CD14-positive monocyte (primary cell): Measurements from ENCODE around the gene TMEM225. TPM values are rescaled to one million over a fixed set of nuclear protein-coding genes. Genes with fewer than 3 reads are reported as not detected.

Experiments
- DNase-seq, 3 donors: peaks; one replicate each; pipeline ENCODE4 v3.0.0-alpha.2; 2011 to 2022
- H2AFZ ChIP-seq: 2 replicates; pipeline ENCODE4 v1.6.0; 2012; ENCODE audit warnings: mild to moderate bottlenecking, low read depth, low read length, inconsistent platforms; ENCODE audit not compliant: insufficient read depth, poor library complexity, severe bottlenecking
- H3K27ac ChIP-seq, 2 donors: 1 replicate in 1 of 2; 2 replicates in 1 of 2; pipeline ENCODE4 v1.5.1; 2012 to 2013; ENCODE audit warnings: low read length in 2 of 2, control low read depth in 1 of 2, inconsistent platforms in 1 of 2, low read depth in 1 of 2, mild to moderate bottlenecking in 1 of 2
- H3K27me3 ChIP-seq, 2 donors: one replicate each; pipeline versions ENCODE4 v1.6.0 to v1.6.1; 2011 to 2013; ENCODE audit warnings: low read length in 2 of 2; ENCODE audit not compliant: control insufficient read depth in 2 of 2, insufficient read depth in 2 of 2
- H3K36me3 ChIP-seq, 2 donors: replicated peaks in 1 of 2; 1 replicate in 1 of 2; 2 replicates in 1 of 2; pipeline versions ENCODE4 v1.5.1 to v1.6.1; 2012 to 2013; ENCODE audit warnings: low read length in 2 of 2, control low read depth in 1 of 2, inconsistent platforms in 1 of 2, mild to moderate bottlenecking in 1 of 2; ENCODE audit not compliant: insufficient read depth in 2 of 2, control insufficient read depth in 1 of 2
- H3K4me1 ChIP-seq, 2 donors: 1 replicate in 1 of 2; 2 replicates in 1 of 2; pipeline versions ENCODE4 v1.5.1 to v1.6.1; 2012 to 2013; ENCODE audit warnings: low read length in 2 of 2, control low read depth in 1 of 2, inconsistent platforms in 1 of 2, mild to moderate bottlenecking in 1 of 2, moderate library complexity in 1 of 2; ENCODE audit not compliant: insufficient read depth in 2 of 2, control insufficient read depth in 1 of 2
- H3K4me2 ChIP-seq: replicated peaks from 2 replicates; pipeline ENCODE3; 2012; ENCODE audit warnings: low read length, moderate library complexity, mild to moderate bottlenecking; ENCODE audit not compliant: poor library complexity, severe bottlenecking; ENCODE audit errors: extremely low read depth
- H3K4me3 ChIP-seq, 3 experiments: fragments of 200-600 bp in 1 of 3; sonication (generic) in 1 of 3; replicated peaks in 1 of 3; 1 replicate in 2 of 3; 2 replicates in 1 of 3; pipeline ENCODE4 v1.5.1; 2011 to 2013; ENCODE audit warnings: low read length in 3 of 3, mild to moderate bottlenecking in 3 of 3, control low read depth in 2 of 3, low read depth in 2 of 3, inconsistent platforms in 1 of 3, moderate library complexity in 1 of 3
- H3K79me2 ChIP-seq: 2 replicates; pipeline ENCODE4 v1.6.0; 2012; ENCODE audit warnings: mild to moderate bottlenecking, control low read depth, inconsistent platforms, low read length, moderate library complexity; ENCODE audit not compliant: insufficient read depth
- H3K9ac ChIP-seq: 2 replicates; pipeline ENCODE4 v1.6.0; 2017; ENCODE audit warnings: low read length, mild to moderate bottlenecking; ENCODE audit not compliant: insufficient read depth, poor library complexity, severe bottlenecking
- H3K9me3 ChIP-seq, 2 donors: replicated peaks in 1 of 2; 1 replicate in 1 of 2; 2 replicates in 1 of 2; pipeline versions ENCODE4 v1.5.1 to v1.6.1; 2012 to 2013; ENCODE audit warnings: low read length in 2 of 2, control low read depth in 1 of 2; ENCODE audit not compliant: control insufficient read depth in 1 of 2, insufficient read depth in 1 of 2
- H4K20me1 ChIP-seq: 2 replicates; pipeline ENCODE4 v1.6.0; 2012; ENCODE audit warnings: mild to moderate bottlenecking, low read length, control low read depth, moderate library complexity; ENCODE audit not compliant: insufficient read depth
- H3K27ac Mint-ChIP-seq, 7 donors: one replicate each; pipeline ENCODE4 v1.8.0; 2020; ENCODE audit warnings: mild to moderate bottlenecking in 7 of 7, mixed read lengths in 7 of 7, moderate library complexity in 6 of 7, inconsistent platforms in 2 of 7
- H3K27me3 Mint-ChIP-seq, 3 donors: one replicate each; pipeline ENCODE4 v1.8.0; 2021 to 2022; ENCODE audit warnings: low read depth in 3 of 3, mild to moderate bottlenecking in 3 of 3, mixed read lengths in 3 of 3, moderate library complexity in 3 of 3, inconsistent platforms in 1 of 3
- H3K36me3 Mint-ChIP-seq, 2 donors: one replicate each; pipeline ENCODE4 v1.8.0; 2020; ENCODE audit warnings: mixed read lengths in 2 of 2, inconsistent platforms in 1 of 2, mild to moderate bottlenecking in 1 of 2
- H3K4me1 Mint-ChIP-seq: one replicate; pipeline ENCODE4 v1.8.0; 2020; ENCODE audit warnings: mild to moderate bottlenecking, mixed read lengths
- H3K4me3 Mint-ChIP-seq, 2 donors: one replicate each; pipeline ENCODE4 v1.8.0; 2020; ENCODE audit warnings: mild to moderate bottlenecking in 2 of 2, mixed read lengths in 2 of 2, moderate library complexity in 1 of 2
- H3K9me3 Mint-ChIP-seq, 7 donors: one replicate each; pipeline ENCODE4 v1.8.0; 2020 to 2022; ENCODE audit warnings: mixed read lengths in 7 of 7, mild to moderate bottlenecking in 6 of 7, moderate library complexity in 6 of 7, inconsistent platforms in 2 of 7
- CTCF ChIP-seq: fragments of 200-600 bp; IDR thresholded peaks from one replicate; pipeline ENCODE4 v1.8.0; 2022; ENCODE audit warnings: antibody characterized with exemption, mild to moderate bottlenecking
- WGBS: methylation state at CpG from one replicate; pipeline ENCODE4 v1.1.5; 2013; ENCODE audit warnings: missing lambda C conversion rate; ENCODE audit not compliant: insufficient coverage; 5-methylcytosine and 5-hydroxymethylcytosine counted together
- intact Hi-C, 2 donors: fragments of 100-400 bp; cut with micrococcal nuclease; formaldehyde crosslinking; loops; one replicate each; pipeline versions ENCODE4 v1.15.0 to v1.15.1; 2023
- polyA plus RNA-seq, 3 donors: library from polyadenylated mRNA; depleted of rRNA in 1 of 3; unstranded in 2 of 3; stranded (reverse) in 1 of 3; fragments of 300-500 nt in 2 of 3; fragments of >200 nt in 1 of 3; fragmentation: Illumina TruSeq in 2 of 3; gene quantifications; 1 replicate in 2 of 3; 2 replicates in 1 of 3; pipeline ENCODE4 v1.2.3, GENCODE V29; 2012 to 2021

TMEM225 gene
- polyA plus RNA-seq, 3 donors: not detected

GRCh38 chr11:123859731-123860130 lies 25.7 kb downstream of the TMEM225 start:
- H3K4me2 ChIP-seq: no peak overlapping the region
- H4K20me1 ChIP-seq: no peaks in the 10 kb centered on the region
- H3K27ac ChIP-seq: no peak overlapping the region
- H2AFZ ChIP-seq: no peak overlapping the region
- H3K27me3 ChIP-seq: no peaks in the 10 kb centered on the region
- peaks cover 7 to 8% of the 10 kb centered on the region in 2 donors for H3K9me3 ChIP-seq
- H3K4me3 Mint-ChIP-seq: no peak overlapping the region
- H3K27me3 Mint-ChIP-seq: no peaks in the 10 kb centered on the region
- intact Hi-C loops: no loop called here
- TF ChIP-seq CTCF: no peak
- no peaks in the 10 kb centered on the region for H3K36me3 Mint-ChIP-seq
- WGBS: no CpG with 5 or more reads among the region's 2 CpGs
- no peaks in the 10 kb centered on the region for H3K79me2 ChIP-seq
- no peaks in the 10 kb centered on the region for H3K4me1 Mint-ChIP-seq
- DNase-seq: no peak
- H3K27ac Mint-ChIP-seq: no peak overlapping the region
- H3K36me3 ChIP-seq: no peaks in the 10 kb centered on the region
- no peak overlapping the region for H3K4me3 ChIP-seq
- no peaks in the 10 kb centered on the region for H3K4me1 ChIP-seq
- no peak overlapping the region for H3K9ac ChIP-seq
- peaks cover under 1 to 13% (median 7%) of the 10 kb centered on the region in 7 donors for H3K9me3 Mint-ChIP-seq

- Mint-ChIP-seq H3K9me3 (peaks cover 7 to 21% (median 9%) of the 10 kb centered on the region in 7 donors), H3K27ac (no peak overlapping the region), H3K4me3 (no peak overlapping the region), H3K27me3 (peaks cover 0 to 1% (median 0%) of the 10 kb centered on the region in 3 donors), H3K36me3 (no peaks in the 10 kb centered on the region), H3K4me1 (no peaks in the 10 kb centered on the region)
- no peak for DNase-seq
- Histone ChIP-seq H3K27me3 (no peaks in the 10 kb centered on the region), H3K4me2 (no peak overlapping the region), H3K4me3 (no peak overlapping the region), H3K9ac (no peak overlapping the region), H3K4me1 (no peaks in the 10 kb centered on the region), H3K9me3 (peaks cover 14 to 21% of the 10 kb centered on the region in 2 donors), H3K27ac (no peak overlapping the region), H3K36me3 (no peaks in the 10 kb centered on the region), H2AFZ (no peak overlapping the region), H4K20me1 (no peaks in the 10 kb centered on the region), H3K79me2 (no peaks in the 10 kb centered on the region)
- no CpG with 5 or more reads among the region's 2 CpGs for WGBS
- TF ChIP-seq CTCF: no peak
- intact Hi-C loops: no loop called here
These were observed 29.0 kb downstream of the TMEM225 start for GRCh38 chr11:123856444-123856843.
